Activated naive CD8-positive, alpha-beta T cell treated with anti-CD3 and anti-CD28 coated beads, Interleukin-2, amount 50 U/mL, for 24 hours (primary cell): ENCODE data around the gene NTRK3.
"Not testable (repeated sequence)": the region's sequence is repeated elsewhere in the genome, so short reads cannot be mapped to it uniquely, and the experiment has no call there.

ENCODE experiments used
- ATAC-seq: fragments of 150-1000 bp; cut with Tn5 transposase; one replicate; pipeline ENCODE4 v1.10.0; 2021
- DNase-seq: peaks from one replicate; pipeline ENCODE4 v3.0.0; 2021
- H3K27ac Mint-ChIP-seq: one replicate; pipeline ENCODE4 v1.8.0; 2021; ENCODE audit warnings: mild to moderate bottlenecking, mixed read lengths
- H3K27me3 Mint-ChIP-seq: one replicate; pipeline ENCODE4 v1.8.0; 2021; ENCODE audit warnings: mixed read lengths
- H3K36me3 Mint-ChIP-seq: one replicate; pipeline ENCODE4 v1.8.0; 2021; ENCODE audit warnings: low read depth, mixed read lengths
- H3K4me1 Mint-ChIP-seq: one replicate; pipeline ENCODE4 v1.8.0; 2021; ENCODE audit warnings: mixed read lengths
- H3K4me3 Mint-ChIP-seq: one replicate; pipeline ENCODE4 v1.8.0; 2021; ENCODE audit warnings: mild to moderate bottlenecking, moderate library complexity, mixed read lengths
- H3K9me3 Mint-ChIP-seq: one replicate; pipeline ENCODE4 v1.8.0; 2021; ENCODE audit warnings: mixed read lengths

The NTRK3 gene

DNA sequence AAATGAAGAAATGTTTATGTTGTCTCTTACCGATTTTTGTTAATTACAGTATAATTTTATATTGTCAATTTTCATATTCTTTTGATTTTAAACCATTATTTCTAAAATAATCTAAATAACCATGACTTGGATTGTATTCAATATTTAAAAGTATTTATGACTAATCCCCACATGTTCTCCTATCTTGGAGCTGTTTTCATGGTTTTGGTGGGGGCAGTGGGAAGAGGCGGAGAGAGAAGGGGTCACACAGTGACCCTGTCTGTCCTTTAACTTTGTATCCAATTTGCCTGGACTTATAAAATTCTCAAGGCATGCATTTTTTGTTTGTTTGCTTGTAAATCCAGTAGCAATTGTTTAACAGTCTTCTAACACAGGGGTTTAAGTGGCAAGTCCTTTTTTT is 407.4 kb downstream of the NTRK3 start:
- ATAC-seq, result no peak
- no peak overlapping the region for H3K4me3 Mint-ChIP-seq
- no peaks in the 10 kb centered on the region for H3K4me1 Mint-ChIP-seq
- H3K36me3 Mint-ChIP-seq, result peaks cover 1% of the 10 kb centered on the region
- H3K27ac Mint-ChIP-seq, result no peak overlapping the region
- no peaks in the 10 kb centered on the region for H3K9me3 Mint-ChIP-seq
- DNase-seq, result no peak
- H3K27me3 Mint-ChIP-seq, result peaks cover 2% of the 10 kb centered on the region

DNA sequence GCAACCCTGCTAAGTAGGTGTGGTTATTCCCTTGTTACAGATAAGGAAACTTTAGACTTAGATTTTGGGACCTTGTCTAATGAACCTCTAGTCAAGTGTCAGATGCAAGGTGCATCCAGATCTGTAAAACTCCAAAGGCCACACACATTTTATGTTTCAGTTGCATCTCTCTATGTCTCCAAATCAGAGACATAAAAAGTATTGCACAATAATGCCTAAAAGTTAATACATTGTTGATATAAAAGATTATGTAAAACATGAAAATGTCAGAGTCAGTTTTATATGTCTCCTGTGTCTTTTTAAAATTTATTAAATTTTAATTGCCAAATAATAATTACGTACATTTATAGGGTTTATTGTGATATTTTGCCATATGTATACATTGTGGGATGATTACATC is 408.5 kb downstream of the NTRK3 start:
- peaks cover 1% of the 10 kb centered on the region for H3K36me3 Mint-ChIP-seq
- no peak overlapping the region for H3K27ac Mint-ChIP-seq
- ATAC-seq (no peak), DNase-seq (no peak)
- H3K27me3 Mint-ChIP-seq, result no peaks in the 10 kb centered on the region
- H3K4me3 Mint-ChIP-seq, result no peak overlapping the region
- H3K4me1 Mint-ChIP-seq, result no peaks in the 10 kb centered on the region
- H3K9me3 Mint-ChIP-seq, result no peaks in the 10 kb centered on the region

DNA sequence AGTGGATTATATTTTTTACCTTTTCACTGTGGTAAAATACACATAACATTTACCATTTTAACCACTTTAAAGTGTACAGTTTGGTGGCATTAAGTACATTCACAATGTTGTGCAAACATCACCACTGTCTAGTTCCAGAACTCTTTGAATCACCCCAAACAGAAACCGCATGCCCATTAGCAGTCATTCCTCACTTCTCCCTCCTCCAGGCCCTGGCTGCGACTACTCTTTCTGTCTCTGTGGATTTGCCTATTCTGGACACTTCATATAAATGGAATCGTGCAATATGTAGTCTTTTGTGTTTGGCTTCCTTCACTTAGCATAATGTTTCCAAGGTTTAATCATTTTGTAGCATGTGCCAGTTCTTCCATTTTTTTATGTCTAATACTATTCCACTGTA is 409.8 kb downstream of the NTRK3 start:
- no peaks in the 10 kb centered on the region for H3K4me1 Mint-ChIP-seq
- H3K27me3 Mint-ChIP-seq, result no peaks in the 10 kb centered on the region
- no peaks in the 10 kb centered on the region for H3K9me3 Mint-ChIP-seq
- ATAC-seq (no peak), DNase-seq (no peak)
- H3K4me3 Mint-ChIP-seq, result no peak overlapping the region
- H3K27ac Mint-ChIP-seq, result no peak overlapping the region
- H3K36me3 Mint-ChIP-seq, result peaks cover 1% of the 10 kb centered on the region

DNA sequence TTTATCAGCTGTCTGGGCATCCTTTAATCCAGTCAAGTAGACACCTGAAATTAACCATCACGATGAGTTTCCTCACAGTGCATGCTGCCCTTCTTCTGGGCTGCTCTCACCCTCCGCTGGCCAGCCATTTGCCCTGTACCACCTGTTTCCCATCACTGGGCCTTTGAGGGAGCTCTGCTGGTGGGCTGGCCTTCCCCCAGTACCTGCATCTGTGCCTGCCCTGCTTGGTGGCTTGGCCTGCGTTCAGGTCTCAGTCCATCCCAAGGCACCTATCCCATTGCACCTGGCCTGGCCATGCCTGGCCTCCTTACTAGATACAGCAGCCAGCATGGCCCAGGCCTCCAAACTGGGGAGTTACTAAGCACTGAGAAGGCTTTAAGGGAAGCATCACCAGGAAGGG is 413.2 kb downstream of the NTRK3 start:
- Mint-ChIP-seq H3K36me3 (peaks cover 1% of the 10 kb centered on the region), H3K27me3 (no peaks in the 10 kb centered on the region), H3K27ac (no peak overlapping the region), H3K4me1 (no peaks in the 10 kb centered on the region), H3K4me3 (no peak overlapping the region), H3K9me3 (no peaks in the 10 kb centered on the region)
- DNase-seq (no peak), ATAC-seq (no peak)

DNA sequence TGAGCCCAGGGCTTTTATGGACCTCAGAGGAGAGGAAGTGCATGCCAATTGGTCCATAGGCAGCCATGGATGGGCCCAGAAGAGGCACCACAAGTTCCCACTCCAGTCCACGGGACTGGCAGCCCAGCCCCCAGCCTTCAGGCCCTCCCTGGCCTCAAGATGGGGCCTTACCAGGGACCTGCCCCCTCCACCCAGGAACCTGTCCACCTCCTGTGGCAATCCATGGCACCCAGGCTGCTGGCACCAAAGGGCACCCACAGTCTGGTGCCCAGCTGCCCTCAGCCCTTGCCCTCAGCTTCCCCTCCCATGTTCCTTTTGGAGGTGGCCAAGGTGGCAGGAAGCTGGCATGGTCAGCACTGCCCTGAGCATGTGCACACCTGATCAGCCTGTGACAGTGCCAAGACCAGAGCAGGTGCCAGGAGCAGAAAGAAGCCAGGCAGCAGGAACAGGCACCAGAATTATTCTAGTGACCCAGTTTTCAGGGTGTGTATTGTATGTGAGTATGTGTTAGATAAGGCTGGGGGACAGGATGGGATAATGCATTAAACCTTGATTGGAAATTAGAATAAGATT is 415.0 kb downstream of the NTRK3 start:
- ATAC-seq (no peak), DNase-seq (no peak)
- H3K4me3 Mint-ChIP-seq, result no peak overlapping the region
- H3K27ac Mint-ChIP-seq, result no peak overlapping the region
- H3K36me3 Mint-ChIP-seq, result peaks cover 1% of the 10 kb centered on the region
- no peaks in the 10 kb centered on the region for H3K4me1 Mint-ChIP-seq
- no peaks in the 10 kb centered on the region for H3K9me3 Mint-ChIP-seq
- H3K27me3 Mint-ChIP-seq, result no peaks in the 10 kb centered on the region

DNA sequence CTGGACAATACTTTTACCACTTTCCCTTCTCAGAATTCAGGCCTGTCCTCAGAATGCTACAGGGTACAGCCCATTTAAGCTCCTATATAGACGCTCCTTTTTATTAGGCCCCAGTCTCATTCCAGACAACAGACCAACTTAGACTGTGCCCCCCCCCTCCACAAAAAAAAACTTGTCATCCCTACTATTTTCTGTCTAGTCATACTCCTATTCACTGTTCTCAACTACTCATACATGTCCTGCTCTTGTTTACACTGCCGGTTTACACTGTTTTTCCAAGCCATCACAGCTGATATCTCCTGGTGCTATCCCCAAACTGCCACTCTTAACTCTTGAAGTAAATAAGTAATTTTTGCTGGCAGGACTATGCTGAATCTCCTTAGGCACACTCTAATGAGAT is 420.7 kb downstream of the NTRK3 start:
- H3K9me3 Mint-ChIP-seq, H3K27ac Mint-ChIP-seq, DNase-seq, H3K4me3 Mint-ChIP-seq, H3K4me1 Mint-ChIP-seq, H3K36me3 Mint-ChIP-seq, ATAC-seq, H3K27me3 Mint-ChIP-seq: not testable (repeated sequence)

DNA sequence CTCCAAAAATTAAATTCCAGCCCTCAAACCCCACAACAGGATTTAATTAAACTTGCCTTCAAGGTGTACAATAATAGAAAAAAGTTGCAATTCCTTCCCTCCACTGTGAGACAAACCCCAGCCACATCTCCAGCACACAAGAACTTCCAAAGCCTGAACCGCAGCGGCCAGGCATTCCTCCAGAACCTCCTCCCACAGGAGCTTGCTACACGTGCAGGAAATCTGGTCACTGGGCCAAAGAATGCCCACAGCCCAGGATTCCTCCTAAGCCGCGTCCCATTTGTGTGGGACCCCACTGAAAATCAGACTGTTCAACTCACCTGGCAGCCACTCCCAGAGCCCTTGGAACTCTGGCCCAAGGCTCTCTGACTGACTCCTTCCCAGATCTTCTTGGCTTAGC is 423.2 kb downstream of the NTRK3 start:
- not testable (repeated sequence) for H3K4me1 Mint-ChIP-seq, H3K27ac Mint-ChIP-seq, DNase-seq, H3K36me3 Mint-ChIP-seq, ATAC-seq, H3K27me3 Mint-ChIP-seq, H3K4me3 Mint-ChIP-seq, H3K9me3 Mint-ChIP-seq

DNA sequence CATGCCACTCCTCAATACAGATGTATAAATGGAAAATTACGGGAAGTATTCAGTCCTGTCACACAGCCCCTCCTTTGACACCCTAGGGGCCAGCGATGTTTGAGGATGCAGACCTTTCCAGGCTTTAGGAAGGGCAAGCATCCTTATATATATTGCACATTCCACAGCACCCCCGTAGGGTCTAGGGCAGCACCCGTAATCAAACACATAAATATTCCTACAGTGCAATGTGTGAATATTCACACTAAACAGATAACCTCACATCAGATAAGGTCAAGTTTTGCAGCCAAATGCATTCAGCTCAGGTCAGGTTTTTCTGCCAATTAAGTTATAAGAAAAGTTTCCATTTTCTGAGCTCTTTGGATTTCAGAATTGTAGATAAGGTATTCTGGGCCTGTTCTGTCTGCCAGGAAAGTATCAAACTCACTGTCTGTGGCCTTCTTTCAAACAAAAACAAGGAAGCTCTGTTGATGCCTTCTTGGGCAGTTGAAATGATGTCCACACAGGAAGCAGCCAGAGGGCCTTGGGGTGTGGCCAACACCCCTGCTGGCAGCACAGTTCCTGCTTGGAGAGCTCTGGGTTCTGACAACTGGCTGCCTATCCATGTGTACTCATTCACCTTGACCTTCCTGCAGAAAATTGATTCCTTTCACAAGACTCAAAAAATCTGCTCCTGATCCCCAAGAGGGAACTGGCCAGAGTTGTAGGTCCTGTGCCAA is 427.0 kb downstream of the NTRK3 start:
- no peak for DNase-seq
- Mint-ChIP-seq H3K9me3 (no peaks in the 10 kb centered on the region), H3K4me1 (no peaks in the 10 kb centered on the region), H3K4me3 (no peak overlapping the region), H3K27ac (no peak overlapping the region), H3K36me3 (no peaks in the 10 kb centered on the region), H3K27me3 (no peaks in the 10 kb centered on the region)
- no peak for ATAC-seq

DNA sequence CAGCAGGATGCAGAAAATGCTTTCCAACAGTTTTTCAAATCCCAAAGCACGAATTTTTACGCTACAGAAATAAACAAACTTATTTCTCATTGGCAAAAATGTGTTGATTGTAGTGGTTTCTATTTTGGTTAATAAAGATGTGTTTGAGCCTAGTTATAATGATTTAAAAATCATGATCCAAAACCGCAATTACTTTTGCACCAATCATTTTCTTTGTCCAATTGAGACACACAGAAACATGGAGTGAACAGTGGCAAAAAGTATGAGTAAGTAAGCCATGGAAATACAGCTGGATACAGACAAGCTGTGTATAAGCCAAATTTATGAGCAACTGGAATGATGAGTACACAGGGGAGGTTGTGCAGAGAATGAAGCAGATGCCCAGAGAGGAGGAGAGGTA is 427.9 kb downstream of the NTRK3 start:
- Mint-ChIP-seq H3K9me3 (no peaks in the 10 kb centered on the region), H3K4me3 (no peak overlapping the region), H3K27ac (no peak overlapping the region), H3K27me3 (no peaks in the 10 kb centered on the region), H3K36me3 (no peaks in the 10 kb centered on the region), H3K4me1 (no peaks in the 10 kb centered on the region)
- ATAC-seq (no peak), DNase-seq (no peak)

DNA sequence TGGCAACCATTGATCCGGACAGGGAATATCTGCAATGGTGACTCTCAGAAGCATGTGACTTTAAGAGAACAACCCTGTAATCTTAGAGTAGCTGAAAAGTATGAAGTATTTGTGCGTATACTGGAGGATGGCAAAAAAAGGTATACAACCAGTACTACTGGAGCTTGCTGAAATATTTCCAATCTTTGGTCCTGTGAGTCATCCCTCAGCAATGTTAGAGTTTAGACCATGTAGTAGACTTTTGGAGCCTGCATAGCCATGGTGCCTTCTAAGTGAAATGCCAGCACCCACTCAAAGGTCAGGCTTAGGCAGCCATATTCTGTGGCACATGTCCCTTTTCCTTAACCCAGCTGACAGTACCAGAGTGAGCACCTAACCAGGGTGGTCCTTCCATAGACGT is 429.4 kb downstream of the NTRK3 start:
- Mint-ChIP-seq H3K9me3 (no peaks in the 10 kb centered on the region), H3K4me3 (no peak overlapping the region), H3K36me3 (no peaks in the 10 kb centered on the region), H3K27me3 (no peaks in the 10 kb centered on the region), H3K27ac (no peak overlapping the region), H3K4me1 (no peaks in the 10 kb centered on the region)
- DNase-seq (no peak), ATAC-seq (no peak)

DNA sequence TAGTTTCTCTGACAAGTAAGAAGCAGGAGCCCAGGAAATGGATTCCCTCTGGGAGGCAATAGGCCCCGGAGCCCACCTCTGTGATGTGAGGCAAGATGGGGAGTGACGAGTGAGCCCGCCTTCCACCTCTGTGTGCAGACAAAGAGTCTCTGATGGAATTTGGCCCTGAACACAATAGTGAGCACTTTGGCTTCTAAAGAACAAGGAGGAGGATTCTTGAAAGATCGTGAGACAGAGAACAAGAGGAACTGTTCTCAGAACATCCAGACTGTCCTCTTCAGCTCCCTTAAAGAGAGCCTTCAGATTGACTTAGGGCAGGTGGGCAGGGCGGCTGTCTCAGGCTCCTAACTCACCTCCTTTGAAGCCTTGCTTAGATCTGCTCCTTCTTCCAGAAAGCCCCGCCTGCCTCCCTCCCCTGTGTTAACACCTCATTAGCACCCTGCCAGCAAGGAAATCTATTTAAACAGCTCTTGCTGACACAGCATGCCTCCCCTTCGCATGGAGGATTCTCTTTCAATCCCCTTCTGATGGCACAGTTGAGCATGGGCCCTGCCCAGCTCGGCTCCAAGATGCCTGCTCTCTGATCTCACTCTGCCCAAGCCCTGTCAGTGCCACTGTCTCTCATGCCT is 430.3 kb downstream of the NTRK3 start:
- H3K27me3 Mint-ChIP-seq, result no peaks in the 10 kb centered on the region

DNA sequence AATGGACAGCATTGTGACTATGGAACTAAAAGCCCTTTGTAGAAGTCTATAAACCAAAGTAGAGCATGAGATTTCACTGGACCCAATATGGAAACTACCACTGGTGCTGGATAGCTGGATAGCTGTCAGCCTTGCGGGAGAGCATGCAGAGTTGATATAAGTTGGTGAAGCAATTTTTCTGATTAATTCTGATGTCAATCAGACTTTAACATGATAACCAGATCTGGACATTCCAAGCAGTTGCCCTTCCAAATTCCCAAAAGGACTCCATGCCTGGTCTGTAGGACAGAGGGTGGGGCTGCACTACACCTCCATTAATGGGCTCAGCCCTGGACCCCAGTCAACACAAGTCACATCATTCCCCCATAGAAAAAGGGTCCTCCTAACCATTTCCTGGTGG is 437.8 kb downstream of the NTRK3 start:
- no peaks in the 10 kb centered on the region for H3K4me1 Mint-ChIP-seq
- H3K9me3 Mint-ChIP-seq, result no peaks in the 10 kb centered on the region
- H3K27me3 Mint-ChIP-seq, result no peaks in the 10 kb centered on the region
- no peak for DNase-seq
- no peak overlapping the region for H3K4me3 Mint-ChIP-seq
- no peak overlapping the region for H3K27ac Mint-ChIP-seq
- H3K36me3 Mint-ChIP-seq, result no peaks in the 10 kb centered on the region
- ATAC-seq, result no peak

More for the DNA sequence above, 430.3 kb downstream of the NTRK3 start:
- Mint-ChIP-seq H3K27ac (no peak overlapping the region), H3K9me3 (no peaks in the 10 kb centered on the region), H3K4me1 (no peaks in the 10 kb centered on the region), H3K4me3 (no peak overlapping the region), H3K36me3 (no peaks in the 10 kb centered on the region)
- no peak for ATAC-seq
- DNase-seq, result no peak

DNA sequence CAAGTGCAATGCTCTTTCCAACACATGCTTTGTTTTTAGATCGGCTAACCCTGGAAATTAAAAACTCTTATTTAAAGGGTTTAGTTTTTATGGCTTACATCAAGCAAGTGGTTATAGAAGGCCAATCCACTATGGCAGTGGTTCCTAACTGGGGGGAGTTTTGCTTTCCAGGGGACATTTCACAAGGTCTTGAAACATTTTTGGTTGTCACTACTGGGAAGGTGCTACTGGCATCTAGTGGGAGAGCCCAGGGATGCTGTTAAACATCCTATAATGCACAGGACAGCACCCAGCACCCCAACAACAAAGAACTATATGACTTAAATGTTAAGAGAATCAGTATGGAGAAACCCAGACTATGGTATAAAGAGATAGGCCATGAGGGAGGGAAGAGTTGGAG is 439.0 kb downstream of the NTRK3 start:
- no peaks in the 10 kb centered on the region for H3K4me1 Mint-ChIP-seq
- no peaks in the 10 kb centered on the region for H3K36me3 Mint-ChIP-seq
- H3K27ac Mint-ChIP-seq, result no peak overlapping the region
- H3K27me3 Mint-ChIP-seq, result no peaks in the 10 kb centered on the region
- ATAC-seq (no peak), DNase-seq (no peak)
- no peak overlapping the region for H3K4me3 Mint-ChIP-seq
- no peaks in the 10 kb centered on the region for H3K9me3 Mint-ChIP-seq

DNA sequence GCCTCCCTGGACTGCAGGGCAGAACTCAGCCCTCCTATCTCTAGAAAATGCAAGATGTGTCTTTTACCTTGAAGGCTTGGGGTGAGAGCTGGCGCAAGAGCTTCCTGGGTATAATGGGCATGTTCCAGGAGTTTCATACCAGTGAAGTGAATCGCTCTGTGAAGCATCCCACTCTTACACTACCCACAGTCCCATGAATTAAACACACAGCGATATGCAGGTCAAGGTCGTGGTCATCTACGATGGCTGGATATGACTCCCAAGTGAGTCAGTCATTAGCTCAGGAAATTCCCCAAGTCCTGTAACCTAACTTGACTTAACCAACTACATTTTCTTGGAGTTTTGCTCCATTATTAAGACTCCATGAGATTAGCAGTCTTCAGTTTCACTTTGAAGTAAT is 439.7 kb downstream of the NTRK3 start:
- DNase-seq (no peak), ATAC-seq (no peak)
- H3K4me1 Mint-ChIP-seq, result no peaks in the 10 kb centered on the region
- no peak overlapping the region for H3K27ac Mint-ChIP-seq
- H3K27me3 Mint-ChIP-seq, result no peaks in the 10 kb centered on the region
- no peak overlapping the region for H3K4me3 Mint-ChIP-seq
- H3K36me3 Mint-ChIP-seq, result no peaks in the 10 kb centered on the region
- no peaks in the 10 kb centered on the region for H3K9me3 Mint-ChIP-seq

DNA sequence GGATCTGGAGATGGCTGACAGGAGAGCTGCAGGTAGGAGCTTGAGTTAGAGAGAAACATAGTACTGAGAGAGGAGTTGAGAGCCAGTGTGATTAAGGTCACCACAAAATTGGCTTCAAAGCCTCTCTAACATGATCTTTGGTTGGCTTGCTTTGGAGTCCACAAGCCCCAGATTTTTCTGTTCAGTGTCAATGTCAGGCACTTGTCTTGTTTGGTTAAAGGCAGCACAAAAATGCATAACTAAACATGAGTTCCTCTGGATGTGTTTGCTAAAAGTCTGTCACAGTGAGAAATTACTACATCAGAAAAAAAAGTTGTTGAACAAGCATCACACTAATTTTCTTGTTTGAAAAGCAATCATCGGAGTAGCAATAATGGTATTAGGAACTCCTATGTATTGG is 440.5 kb downstream of the NTRK3 start:
- Mint-ChIP-seq H3K27me3 (no peaks in the 10 kb centered on the region), H3K27ac (no peak overlapping the region), H3K9me3 (no peaks in the 10 kb centered on the region), H3K4me1 (no peaks in the 10 kb centered on the region), H3K4me3 (no peak overlapping the region), H3K36me3 (no peaks in the 10 kb centered on the region)
- no peak for ATAC-seq
- DNase-seq, result no peak
